ENCODE data around the gene ITPRID1. TPM values are rescaled to one million over a fixed set of nuclear protein-coding genes. Genes with fewer than 3 reads are reported as not detected.

ITPRID1 gene
- polyA plus RNA-seq, 3 donors, result not detected

- TF ChIP-seq CTCF (IDR thresholded peaks at IDR 0.05), result no peak
- H2AFZ ChIP-seq (ENCODE audit: insufficient read depth, low read depth, low read length, poor library complexity, severe bottlenecking), result no peak overlapping the region
- intact Hi-C loops (cut with micrococcal nuclease), result no loop called here
Observed at GRCh38 chr7:31688372-31688771, 174.5 kb downstream of the ITPRID1 start.

DNA sequence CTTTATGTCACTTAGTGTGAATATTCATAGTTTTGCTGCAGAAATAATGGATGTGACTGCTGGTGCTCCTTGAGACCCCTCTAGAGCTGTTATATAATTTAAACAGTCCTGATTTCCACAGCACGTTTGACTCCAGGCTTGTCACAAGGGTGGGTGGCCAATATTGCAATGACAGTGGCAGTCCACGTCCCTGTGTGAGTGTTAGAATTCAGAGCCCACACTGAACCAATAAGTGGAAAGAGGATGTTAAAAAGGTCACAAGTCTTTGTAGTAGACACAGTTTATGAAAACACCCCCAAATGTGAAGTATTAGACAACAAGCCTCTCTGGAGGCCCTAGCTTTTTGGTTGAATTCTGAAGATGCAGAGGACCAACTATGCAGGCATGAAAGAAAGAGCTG lies 175.1 kb downstream of the ITPRID1 start:
- H3K4me2 ChIP-seq (replicated peaks; ENCODE audit: extremely low read depth, low read length, poor library complexity, severe bottlenecking), result peak overlapping the region; percentile 37
- H3K9me3 Mint-ChIP-seq, result no peaks in the 10 kb centered on the region
- peaks cover 43% of the 10 kb centered on the region for H3K4me1 Mint-ChIP-seq
- H3K36me3 Mint-ChIP-seq, result peaks cover 0 to 3% of the 10 kb centered on the region in 2 donors
- H2AFZ ChIP-seq (ENCODE audit: insufficient read depth, low read depth, low read length, poor library complexity, severe bottlenecking), result no peak overlapping the region
- H3K36me3 ChIP-seq (replicated peaks in 1 of 2; ENCODE audit: control insufficient read depth in 1 of 2, insufficient read depth in 2 of 2, low read length in 2 of 2), result no peaks in the 10 kb centered on the region
- H3K9me3 ChIP-seq (replicated peaks in 1 of 2; ENCODE audit: control insufficient read depth in 1 of 2, insufficient read depth in 1 of 2, low read length in 2 of 2), result no peaks in the 10 kb centered on the region
- 17% methylated on average over 1 of the region's 2 CpGs for WGBS (ENCODE audit: insufficient coverage)
- peak overlapping the region in 1 of 2 donors; percentile 40 for H3K27ac ChIP-seq (ENCODE audit: low read depth in 1 of 2, low read length in 2 of 2)
- no peaks in the 10 kb centered on the region for H3K27me3 ChIP-seq (ENCODE audit: control insufficient read depth in 2 of 2, insufficient read depth in 2 of 2, low read length in 2 of 2)
- H3K4me1 ChIP-seq (ENCODE audit: control insufficient read depth in 1 of 2, insufficient read depth in 2 of 2, low read length in 2 of 2), result peaks cover 30 to 33% of the 10 kb centered on the region in 2 donors
- H3K4me3 ChIP-seq (replicated peaks in 1 of 3; ENCODE audit: low read depth in 2 of 3, low read length in 3 of 3), result peak overlapping the region in 1 of 3 experiments; percentile 31
- no peak overlapping the region for H3K4me3 Mint-ChIP-seq
- peak overlapping the region; percentile 52 to 94 (median 89) for H3K27ac Mint-ChIP-seq
- H3K9ac ChIP-seq (ENCODE audit: insufficient read depth, low read length, poor library complexity, severe bottlenecking), result no peak overlapping the region
- H4K20me1 ChIP-seq (ENCODE audit: insufficient read depth, low read length), result no peaks in the 10 kb centered on the region
- peak in 2 of 3 donors; percentile 11 to 14 for DNase-seq
- no peaks in the 10 kb centered on the region for H3K79me2 ChIP-seq (ENCODE audit: insufficient read depth, low read length)
- TF ChIP-seq CTCF (IDR thresholded peaks at IDR 0.05), result no peak
- peaks cover 0 to 14% (median 13%) of the 10 kb centered on the region in 3 donors for H3K27me3 Mint-ChIP-seq (ENCODE audit: low read depth in 3 of 3)
- intact Hi-C loops (cut with micrococcal nuclease), result no loop called here

More at GRCh38 chr7:31688372-31688771, 174.5 kb downstream of the ITPRID1 start:
- Mint-ChIP-seq H3K27ac (peak overlapping the region; percentile 52 to 94 (median 89)), H3K27me3 (ENCODE audit: low read depth in 3 of 3) (peaks cover 0 to 13% (median 9%) of the 10 kb centered on the region in 3 donors), H3K4me1 (peaks cover 45% of the 10 kb centered on the region), H3K9me3 (no peaks in the 10 kb centered on the region), H3K36me3 (peaks cover 0 to 3% of the 10 kb centered on the region in 2 donors), H3K4me3 (peak overlapping the region; percentile 39 to 65)
- peaks cover 30 to 33% of the 10 kb centered on the region in 2 donors for H3K4me1 ChIP-seq (ENCODE audit: control insufficient read depth in 1 of 2, insufficient read depth in 2 of 2, low read length in 2 of 2)
- no peaks in the 10 kb centered on the region for H3K9me3 ChIP-seq (replicated peaks in 1 of 2; ENCODE audit: control insufficient read depth in 1 of 2, insufficient read depth in 1 of 2, low read length in 2 of 2)
- H3K4me2 ChIP-seq (replicated peaks; ENCODE audit: extremely low read depth, low read length, poor library complexity, severe bottlenecking), result peak overlapping the region; percentile 37
- no peaks in the 10 kb centered on the region for H3K27me3 ChIP-seq (ENCODE audit: control insufficient read depth in 2 of 2, insufficient read depth in 2 of 2, low read length in 2 of 2)
- peak overlapping the region in 2 of 3 experiments; percentile 13 to 31 for H3K4me3 ChIP-seq (replicated peaks in 1 of 3; ENCODE audit: low read depth in 2 of 3, low read length in 3 of 3)
- H4K20me1 ChIP-seq (ENCODE audit: insufficient read depth, low read length), result no peaks in the 10 kb centered on the region
- H3K9ac ChIP-seq (ENCODE audit: insufficient read depth, low read length, poor library complexity, severe bottlenecking), result no peak overlapping the region
- 0% methylated on average over 1 of the region's 3 CpGs for WGBS (ENCODE audit: insufficient coverage)
- DNase-seq, result peak; percentile 51 to 88 (median 73)
- H3K27ac ChIP-seq (ENCODE audit: low read depth in 1 of 2, low read length in 2 of 2), result peak overlapping the region in 1 of 2 donors; percentile 40
- no peaks in the 10 kb centered on the region for H3K79me2 ChIP-seq (ENCODE audit: insufficient read depth, low read length)
- H3K36me3 ChIP-seq (replicated peaks in 1 of 2; ENCODE audit: control insufficient read depth in 1 of 2, insufficient read depth in 2 of 2, low read length in 2 of 2), result no peaks in the 10 kb centered on the region
